ENCODE results near the gene ADORA2B. TPM values are rescaled to one million over a fixed set of nuclear protein-coding genes. Genes with fewer than 3 reads are reported as not detected.

The ADORA2B gene
- total RNA-seq: 3.9 and 5.6 TPM in 2 replicates

GRCh38 chr17:15944759-15945526, at the start of gene ADORA2B:
Gene ADORA2B (plus strand): TSS chr17:15945130. CDS start chr17:15945249, 119 bp downstream.

GRCh38 chr17:15999141-15999973, 54.4 kb downstream of the ADORA2B start, which contains the start of the genes TTC19 and ZSWIM7:
Gene TTC19 (plus strand): TSS chr17:15999824. CDS start chr17:15999849, 25 bp downstream.
Gene ZSWIM7 (minus strand): TSS chr17:15999704. CDS start chr17:15999594, 110 bp downstream.

Other genes starting within 250 kb of the ADORA2B start
- 34.2 and 44.1 TPM in 2 replicates for gene ZNF286A, start 245.4 kb upstream of the ADORA2B start, total RNA-seq
- 0.38 TPM in 1 of 2 replicates, not detected in the other for gene TBC1D26, start 212.8 kb upstream of the ADORA2B start, total RNA-seq
- 14.2 and 21.6 TPM in 2 replicates for gene ZSWIM7, start 54.6 kb downstream of the ADORA2B start, total RNA-seq
- 40.2 and 52.1 TPM in 2 replicates for gene TTC19, start 54.7 kb downstream of the ADORA2B start, total RNA-seq

Measured in bladder microvascular endothelial cell (primary cell).